DND-41 (cell line): ENCODE measurements around the gene RIMS3.

ENCODE experiments used
- ATAC-seq: fragments of 200-7000 bp; cut with Tn5 transposase; 3 replicates; pipeline ENCODE4 v1.9.1; 2021; ENCODE audit warnings: low read depth; ENCODE audit not compliant: insufficient read depth
- DNase-seq: peaks from one replicate; pipeline ENCODE4 v3.0.0-alpha.2; 2020
- H2AFZ ChIP-seq: 2 replicates; pipeline ENCODE4 v1.6.0; 2012; ENCODE audit warnings: low read depth, low read length
- H3K27ac ChIP-seq: 2 replicates; pipeline ENCODE4 v1.5.1; 2012; ENCODE audit warnings: low read length, inconsistent platforms
- H3K27me3 ChIP-seq: fragments of 200-600 bp; sonication (generic); 2 replicates; pipeline ENCODE4 v1.6.0; 2012; ENCODE audit warnings: low read length, mild to moderate bottlenecking, inconsistent platforms; ENCODE audit not compliant: insufficient read depth, poor library complexity
- H3K36me3 ChIP-seq: 2 replicates; pipeline ENCODE4 v1.5.1; 2012; ENCODE audit warnings: low read length, inconsistent platforms; ENCODE audit not compliant: insufficient read depth
- H3K4me1 ChIP-seq: 2 replicates; pipeline ENCODE4 v1.5.1; 2012; ENCODE audit warnings: mild to moderate bottlenecking, low read length; ENCODE audit not compliant: insufficient read depth
- H3K4me2 ChIP-seq: 2 replicates; pipeline ENCODE4 v1.6.0; 2012; ENCODE audit warnings: mild to moderate bottlenecking, moderate library complexity, low read length, inconsistent platforms; ENCODE audit not compliant: insufficient read depth
- H3K4me3 ChIP-seq, 2 experiments: fragments of 200-600 bp in 1 of 2; shearing (Covaris generic) in 1 of 2; 2 replicates each; pipeline ENCODE4 v1.5.1; 2012 to 2016; ENCODE audit warnings: inconsistent platforms in 2 of 2, low read length in 2 of 2, mild to moderate bottlenecking in 2 of 2, low read depth in 1 of 2, moderate library complexity in 1 of 2
- H3K79me2 ChIP-seq: 2 replicates; pipeline ENCODE4 v1.6.0; 2012; ENCODE audit warnings: low read length, inconsistent platforms; ENCODE audit not compliant: insufficient read depth
- H3K9ac ChIP-seq: 2 replicates; pipeline ENCODE4 v1.6.0; 2012; ENCODE audit warnings: low read depth, mild to moderate bottlenecking, inconsistent platforms, low read length, moderate library complexity
- H3K9me3 ChIP-seq: 2 replicates; pipeline ENCODE4 v1.5.1; 2012; ENCODE audit warnings: low read length, moderate library complexity, mild to moderate bottlenecking, inconsistent platforms; ENCODE audit not compliant: insufficient read depth, severe bottlenecking
- H4K20me1 ChIP-seq: 2 replicates; pipeline ENCODE4 v1.6.0; 2012; ENCODE audit warnings: low read length; ENCODE audit not compliant: insufficient read depth
- CTCF ChIP-seq: IDR thresholded peaks from 2 replicates; pipeline ENCODE4 v1.5.1; 2012; ENCODE audit warnings: borderline replicate concordance, low read length, moderate library complexity, mild to moderate bottlenecking; ENCODE audit not compliant: poor library complexity, severe bottlenecking; ENCODE audit errors: extremely low read depth
- EZH2 ChIP-seq: IDR thresholded peaks from 3 replicates; pipeline ENCODE4 v1.6.1; 2012; ENCODE audit warnings: borderline replicate concordance, low read depth, mild to moderate bottlenecking, moderate library complexity, low read length, inconsistent platforms; ENCODE audit not compliant: severe bottlenecking

The RIMS3 gene

GRCh38 chr1:40649592-40649930, 15.9 kb downstream of the RIMS3 start:
- TF ChIP-seq EZH2 (no peak), CTCF (no peak)
- ATAC-seq: 0 out of 3 replicates have a peak, but pooled peaks have one; percentile 12
- Histone ChIP-seq H3K36me3 (peaks cover 6% of the 10 kb centered on the region), H3K9me3 (no peaks in the 10 kb centered on the region), H2AFZ (no peak overlapping the region), H3K4me1 (no peaks in the 10 kb centered on the region; the same call in 1 of the 2 replicates), H3K79me2 (0 out of 2 replicates have a peak, but pooled peaks cover 3% of the 10 kb centered on the region), H3K27ac (no peak overlapping the region), H3K9ac (no peak overlapping the region), H3K4me3 (no peak overlapping the region), H3K27me3 (no peaks in the 10 kb centered on the region), H3K4me2 (no peak overlapping the region), H4K20me1 (peaks cover 57% of the 10 kb centered on the region)
- DNase-seq: no peak

- H3K9ac ChIP-seq: no peak overlapping the region
- peaks cover 8% of the 10 kb centered on the region for H3K36me3 ChIP-seq
- peaks cover 53% of the 10 kb centered on the region for H4K20me1 ChIP-seq
- no peak overlapping the region for H3K4me2 ChIP-seq
- no peak overlapping the region for H3K4me3 ChIP-seq
- H3K27ac ChIP-seq: no peak overlapping the region
- H3K27me3 ChIP-seq: no peaks in the 10 kb centered on the region
- H2AFZ ChIP-seq: no peak overlapping the region
- no peak for DNase-seq
- TF ChIP-seq CTCF (no peak), EZH2 (no peak)
- no peaks in the 10 kb centered on the region for H3K9me3 ChIP-seq
- H3K79me2 ChIP-seq: no peaks in the 10 kb centered on the region
- 0 out of 3 replicates have a peak, but pooled peaks have one; percentile 19 for ATAC-seq
- no peaks in the 10 kb centered on the region; the same call in 1 of the 2 replicates for H3K4me1 ChIP-seq
Measured at GRCh38 chr1:40648928-40649591, 16.4 kb downstream of the RIMS3 start.

GRCh38 chr1:40648200-40648599, 17.3 kb downstream of the RIMS3 start:
- Histone ChIP-seq H3K27me3 (no peaks in the 10 kb centered on the region), H4K20me1 (peaks cover 47% of the 10 kb centered on the region), H3K27ac (no peak overlapping the region), H3K9me3 (no peaks in the 10 kb centered on the region), H3K36me3 (peaks cover 8% of the 10 kb centered on the region), H3K4me1 (no peaks in the 10 kb centered on the region; the same call in 1 of the 2 replicates), H2AFZ (no peak overlapping the region), H3K79me2 (no peaks in the 10 kb centered on the region), H3K4me2 (no peak overlapping the region), H3K9ac (no peak overlapping the region), H3K4me3 (no peak overlapping the region)
- TF ChIP-seq EZH2: no peak
- TF ChIP-seq CTCF: no peak
- no peak for ATAC-seq
- DNase-seq: no peak
